ENCODE data around the gene ESRRB.

The ESRRB gene

DNA sequence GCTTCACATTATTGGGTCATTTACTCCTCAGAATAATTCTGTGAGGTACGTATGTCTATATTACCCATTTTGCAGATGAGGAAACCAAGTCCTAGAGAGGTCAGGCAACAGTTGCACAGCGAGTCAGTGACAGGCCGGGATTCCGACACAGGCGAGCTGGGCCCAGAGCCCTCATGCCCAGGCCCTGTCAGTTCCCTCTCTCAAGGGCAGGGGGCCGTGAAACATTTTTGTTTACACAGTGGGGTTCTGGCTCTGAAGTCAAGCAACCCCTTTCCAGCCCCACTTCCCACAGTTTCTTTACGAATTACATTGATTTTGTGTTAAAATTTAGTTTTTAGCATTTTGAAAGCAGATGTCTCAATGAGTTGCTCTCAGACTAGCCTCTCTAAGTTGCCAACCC is 46.7 kb downstream of the ESRRB start:
- no peak for DNase-seq
- Histone ChIP-seq H3K36me3 (no peaks in the 10 kb centered on the region), H3K27ac (no peak overlapping the region), H3K9me3 (ENCODE audit: severe bottlenecking) (no peaks in the 10 kb centered on the region), H3K4me3 (ENCODE audit: low read depth, low read length) (no peak overlapping the region), H3K27me3 (ENCODE audit: insufficient read depth, low read depth, severe bottlenecking) (no peaks in the 10 kb centered on the region)
- TF ChIP-seq, protein P1, sequence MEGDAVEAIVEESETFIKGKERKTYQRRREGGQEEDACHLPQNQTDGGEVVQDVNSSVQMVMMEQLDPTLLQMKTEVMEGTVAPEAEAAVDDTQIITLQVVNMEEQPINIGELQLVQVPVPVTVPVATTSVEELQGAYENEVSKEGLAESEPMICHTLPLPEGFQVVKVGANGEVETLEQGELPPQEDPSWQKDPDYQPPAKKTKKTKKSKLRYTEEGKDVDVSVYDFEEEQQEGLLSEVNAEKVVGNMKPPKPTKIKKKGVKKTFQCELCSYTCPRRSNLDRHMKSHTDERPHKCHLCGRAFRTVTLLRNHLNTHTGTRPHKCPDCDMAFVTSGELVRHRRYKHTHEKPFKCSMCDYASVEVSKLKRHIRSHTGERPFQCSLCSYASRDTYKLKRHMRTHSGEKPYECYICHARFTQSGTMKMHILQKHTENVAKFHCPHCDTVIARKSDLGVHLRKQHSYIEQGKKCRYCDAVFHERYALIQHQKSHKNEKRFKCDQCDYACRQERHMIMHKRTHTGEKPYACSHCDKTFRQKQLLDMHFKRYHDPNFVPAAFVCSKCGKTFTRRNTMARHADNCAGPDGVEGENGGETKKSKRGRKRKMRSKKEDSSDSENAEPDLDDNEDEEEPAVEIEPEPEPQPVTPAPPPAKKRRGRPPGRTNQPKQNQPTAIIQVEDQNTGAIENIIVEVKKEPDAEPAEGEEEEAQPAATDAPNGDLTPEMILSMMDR (IDR thresholded peaks at IDR 0.05; ENCODE audit: low read depth, low read length), result no peak

GRCh38 chr14:76423534-76423933 is 47.6 kb downstream of the ESRRB start:
- no peak overlapping the region for H3K27ac ChIP-seq
- H3K4me3 ChIP-seq (ENCODE audit: low read depth, low read length), result no peak overlapping the region
- no peaks in the 10 kb centered on the region for H3K36me3 ChIP-seq
- no peak for DNase-seq
- no peaks in the 10 kb centered on the region for H3K27me3 ChIP-seq (ENCODE audit: insufficient read depth, low read depth, severe bottlenecking)
- TF ChIP-seq, protein P1 (IDR thresholded peaks at IDR 0.05; ENCODE audit: low read depth, low read length), result no peak
- no peaks in the 10 kb centered on the region for H3K9me3 ChIP-seq (ENCODE audit: severe bottlenecking)

GRCh38 chr14:76424359-76424758 is 48.4 kb downstream of the ESRRB start:
- TF ChIP-seq, protein P1 (IDR thresholded peaks at IDR 0.05; ENCODE audit: low read depth, low read length), result peak; percentile 53
- Histone ChIP-seq H3K27ac (no peak overlapping the region), H3K9me3 (ENCODE audit: severe bottlenecking) (no peaks in the 10 kb centered on the region), H3K4me3 (ENCODE audit: low read depth, low read length) (no peak overlapping the region), H3K27me3 (ENCODE audit: insufficient read depth, low read depth, severe bottlenecking) (no peaks in the 10 kb centered on the region), H3K36me3 (no peaks in the 10 kb centered on the region)
- peak; percentile 36 for DNase-seq

- Histone ChIP-seq H3K9me3 (ENCODE audit: severe bottlenecking) (no peaks in the 10 kb centered on the region), H3K36me3 (no peaks in the 10 kb centered on the region), H3K27ac (no peak overlapping the region), H3K4me3 (ENCODE audit: low read depth, low read length) (no peak overlapping the region), H3K27me3 (ENCODE audit: insufficient read depth, low read depth, severe bottlenecking) (no peaks in the 10 kb centered on the region)
- no peak for DNase-seq
- TF ChIP-seq, protein P1 (IDR thresholded peaks at IDR 0.05; ENCODE audit: low read depth, low read length), result no peak
Observed at GRCh38 chr14:76426161-76426696, 50.3 kb downstream of the ESRRB start.

- Histone ChIP-seq H3K36me3 (no peaks in the 10 kb centered on the region), H3K27ac (no peak overlapping the region), H3K4me3 (ENCODE audit: low read depth, low read length) (no peak overlapping the region), H3K9me3 (ENCODE audit: severe bottlenecking) (no peaks in the 10 kb centered on the region), H3K27me3 (ENCODE audit: insufficient read depth, low read depth, severe bottlenecking) (no peaks in the 10 kb centered on the region)
- TF ChIP-seq, protein P1 (IDR thresholded peaks at IDR 0.05; ENCODE audit: low read depth, low read length), result no peak
- no peak for DNase-seq
Observed at GRCh38 chr14:76428611-76429010, 52.7 kb downstream of the ESRRB start.

DNA sequence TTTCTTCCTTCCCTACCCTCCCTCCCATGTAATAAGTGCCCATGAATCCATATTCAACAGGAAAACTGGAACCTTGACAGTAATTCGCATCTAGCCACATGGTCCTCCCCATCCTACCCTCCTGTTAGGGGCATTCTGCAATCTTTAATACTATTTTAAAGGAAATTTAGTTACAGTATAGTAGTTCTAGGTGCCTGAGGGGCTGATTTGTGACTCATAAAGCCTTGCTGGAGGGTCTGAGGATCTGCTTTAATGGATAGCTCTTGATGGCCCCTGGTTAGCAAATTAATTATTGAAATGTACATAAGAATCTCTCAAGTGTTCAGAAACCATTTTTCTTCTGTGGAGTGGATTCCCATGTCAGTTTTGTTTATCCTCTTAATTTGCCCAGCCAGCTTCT is 54.1 kb downstream of the ESRRB start:
- Histone ChIP-seq H3K4me3 (ENCODE audit: low read depth, low read length) (no peak overlapping the region), H3K27ac (no peak overlapping the region), H3K36me3 (no peaks in the 10 kb centered on the region), H3K9me3 (ENCODE audit: severe bottlenecking) (no peaks in the 10 kb centered on the region), H3K27me3 (ENCODE audit: insufficient read depth, low read depth, severe bottlenecking) (no peaks in the 10 kb centered on the region)
- TF ChIP-seq, protein P1 (IDR thresholded peaks at IDR 0.05; ENCODE audit: low read depth, low read length), result no peak
- DNase-seq, result no peak

All from WERI-Rb-1 (cell line).